Measurements from ENCODE around the gene FOSL2.

The FOSL2 gene

GRCh38 chr2:28430377-28430765 lies 37.7 kb downstream of the FOSL2 start:
- H3K36me3 ChIP-seq (replicated peaks): no peaks in the 10 kb centered on the region
- H3K27me3 ChIP-seq (replicated peaks): no peaks in the 10 kb centered on the region
- no peak for DNase-seq
- no peak overlapping the region for H3K4me3 ChIP-seq (ENCODE audit: low read depth, low read length)
- in situ Hi-C loops (cut with HindIII; ENCODE audit: low pct_ligation_motif_present, low sequenced_read_pairs): no loop called here
- no peak overlapping the region for H3K27ac ChIP-seq
- TF ChIP-seq, protein P1, sequence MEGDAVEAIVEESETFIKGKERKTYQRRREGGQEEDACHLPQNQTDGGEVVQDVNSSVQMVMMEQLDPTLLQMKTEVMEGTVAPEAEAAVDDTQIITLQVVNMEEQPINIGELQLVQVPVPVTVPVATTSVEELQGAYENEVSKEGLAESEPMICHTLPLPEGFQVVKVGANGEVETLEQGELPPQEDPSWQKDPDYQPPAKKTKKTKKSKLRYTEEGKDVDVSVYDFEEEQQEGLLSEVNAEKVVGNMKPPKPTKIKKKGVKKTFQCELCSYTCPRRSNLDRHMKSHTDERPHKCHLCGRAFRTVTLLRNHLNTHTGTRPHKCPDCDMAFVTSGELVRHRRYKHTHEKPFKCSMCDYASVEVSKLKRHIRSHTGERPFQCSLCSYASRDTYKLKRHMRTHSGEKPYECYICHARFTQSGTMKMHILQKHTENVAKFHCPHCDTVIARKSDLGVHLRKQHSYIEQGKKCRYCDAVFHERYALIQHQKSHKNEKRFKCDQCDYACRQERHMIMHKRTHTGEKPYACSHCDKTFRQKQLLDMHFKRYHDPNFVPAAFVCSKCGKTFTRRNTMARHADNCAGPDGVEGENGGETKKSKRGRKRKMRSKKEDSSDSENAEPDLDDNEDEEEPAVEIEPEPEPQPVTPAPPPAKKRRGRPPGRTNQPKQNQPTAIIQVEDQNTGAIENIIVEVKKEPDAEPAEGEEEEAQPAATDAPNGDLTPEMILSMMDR (IDR thresholded peaks at IDR 0.05; ENCODE audit: low read depth, low read length, missing control alignments): no peak

GRCh38 chr2:28430788-28431418 lies 38.2 kb downstream of the FOSL2 start:
- H3K27ac ChIP-seq: no peak overlapping the region
- no peaks in the 10 kb centered on the region for H3K36me3 ChIP-seq (replicated peaks)
- H3K4me3 ChIP-seq (ENCODE audit: low read depth, low read length): no peak overlapping the region
- TF ChIP-seq, protein P1 (IDR thresholded peaks at IDR 0.05; ENCODE audit: low read depth, low read length, missing control alignments): no peak
- DNase-seq: no peak
- in situ Hi-C loops (cut with HindIII; ENCODE audit: low pct_ligation_motif_present, low sequenced_read_pairs): no loop called here
- no peaks in the 10 kb centered on the region for H3K27me3 ChIP-seq (replicated peaks)

- Histone ChIP-seq H3K27ac (no peak overlapping the region), H3K4me3 (ENCODE audit: low read depth, low read length) (no peak overlapping the region), H3K36me3 (replicated peaks) (no peaks in the 10 kb centered on the region), H3K27me3 (replicated peaks) (no peaks in the 10 kb centered on the region)
- TF ChIP-seq, protein P1 (IDR thresholded peaks at IDR 0.05; ENCODE audit: low read depth, low read length, missing control alignments): no peak
- in situ Hi-C loops (cut with HindIII; ENCODE audit: low pct_ligation_motif_present, low sequenced_read_pairs): no loop called here
- DNase-seq: no peak
Observed at GRCh38 chr2:28431741-28432140, 39.1 kb downstream of the FOSL2 start.

GRCh38 chr2:28432362-28432761 lies 39.7 kb downstream of the FOSL2 start:
- DNase-seq: no peak
- Histone ChIP-seq H3K36me3 (replicated peaks) (no peaks in the 10 kb centered on the region), H3K4me3 (ENCODE audit: low read depth, low read length) (no peak overlapping the region), H3K27me3 (replicated peaks) (no peaks in the 10 kb centered on the region), H3K27ac (no peak overlapping the region)
- TF ChIP-seq, protein P1 (IDR thresholded peaks at IDR 0.05; ENCODE audit: low read depth, low read length, missing control alignments): no peak
- in situ Hi-C loops (cut with HindIII; ENCODE audit: low pct_ligation_motif_present, low sequenced_read_pairs): no loop called here

- H3K27me3 ChIP-seq (replicated peaks): no peaks in the 10 kb centered on the region
- in situ Hi-C loops (cut with HindIII; ENCODE audit: low pct_ligation_motif_present, low sequenced_read_pairs): no loop called here
- H3K27ac ChIP-seq: no peak overlapping the region
- H3K36me3 ChIP-seq (replicated peaks): no peaks in the 10 kb centered on the region
- no peak for DNase-seq
- no peak overlapping the region for H3K4me3 ChIP-seq (ENCODE audit: low read depth, low read length)
- TF ChIP-seq, protein P1 (IDR thresholded peaks at IDR 0.05; ENCODE audit: low read depth, low read length, missing control alignments): no peak
Observed at GRCh38 chr2:28433215-28433614, 40.6 kb downstream of the FOSL2 start.

All from brain microvascular endothelial cell (primary cell).